ENCODE results near the gene EIPR1.

- no peak for TF ChIP-seq RAD21 (conservative IDR thresholded peaks at IDR 0.05)
- TF ChIP-seq CTCF (IDR thresholded peaks at IDR 0.05; ENCODE audit: poor library complexity, severe bottlenecking), result no peak
- no peak for TF ChIP-seq SMC3 (conservative IDR thresholded peaks at IDR 0.05; ENCODE audit: poor library complexity)
- TF ChIP-seq POLR2AphosphoS5 (IDR thresholded peaks at IDR 0.05), result no peak
- no peak for TF ChIP-seq TAF1 (IDR thresholded peaks at IDR 0.05; ENCODE audit: low read depth)
- TF ChIP-seq MXI1 (conservative IDR thresholded peaks at IDR 0.05; ENCODE audit: poor library complexity, severe bottlenecking), result no peak
- no peak for TF ChIP-seq EZH2 (IDR thresholded peaks at IDR 0.05; ENCODE audit: borderline replicate concordance, insufficient read depth, low read length, poor library complexity, severe bottlenecking)
- TF ChIP-seq EP300 (conservative IDR thresholded peaks at IDR 0.05; ENCODE audit: poor library complexity, severe bottlenecking), result no peak
- TF ChIP-seq REST (IDR thresholded peaks at IDR 0.05; ENCODE audit: borderline replicate concordance), result no peak
Measured at GRCh38 chr2:3256605-3257004, 121.0 kb downstream of the EIPR1 start.

All from neural cell (in vitro differentiated cells).